22Rv1 (cell line): Measurements from ENCODE around the gene AK2.

Experiments used
- CTCF ChIP-seq: fragments of 450-650 bp; IDR thresholded peaks from 2 replicates; pipeline ENCODE4 v1.5.1; 2017; ENCODE audit warnings: mild to moderate bottlenecking
- ZFX ChIP-seq: fragments of 450-650 bp; IDR thresholded peaks from 2 replicates; pipeline ENCODE4 v1.6.1; 2017; ENCODE audit warnings: antibody characterized with exemption, borderline replicate concordance

GRCh38 chr1:33036526-33037503 lies at the start of gene AK2:
- TF ChIP-seq CTCF (no peak), ZFX (no peak)
